ENCODE measurements around the gene AZU1.
"Not testable (repeated sequence)": the region's sequence is repeated elsewhere in the genome, so short reads cannot be mapped to it uniquely, and the experiment has no call there.

Gene AZU1

GRCh38 chr19:875265-875879 lies 47.7 kb downstream of the AZU1 start:
- no peaks in the 10 kb centered on the region for H3K27me3 ChIP-seq (ENCODE audit: low read depth, low read length)
- peaks cover 0 to 50% of the 10 kb centered on the region in 2 donors for H3K36me3 ChIP-seq (ENCODE audit: control insufficient read depth in 1 of 2, insufficient read depth in 2 of 2, low read length in 2 of 2)
- H3K9me3 ChIP-seq (ENCODE audit: control insufficient read depth in 1 of 2, low read length in 2 of 2), result no peaks in the 10 kb centered on the region
- H3K27ac ChIP-seq (ENCODE audit: low read length), result no peak overlapping the region
- H3K4me3 ChIP-seq (ENCODE audit: low read depth in 1 of 2, low read length in 2 of 2), result no peak overlapping the region
- peaks cover 0 to 18% of the 10 kb centered on the region in 2 donors for H3K4me1 ChIP-seq (ENCODE audit: control insufficient read depth in 1 of 2, insufficient read depth in 2 of 2, low read length in 2 of 2)

DNA sequence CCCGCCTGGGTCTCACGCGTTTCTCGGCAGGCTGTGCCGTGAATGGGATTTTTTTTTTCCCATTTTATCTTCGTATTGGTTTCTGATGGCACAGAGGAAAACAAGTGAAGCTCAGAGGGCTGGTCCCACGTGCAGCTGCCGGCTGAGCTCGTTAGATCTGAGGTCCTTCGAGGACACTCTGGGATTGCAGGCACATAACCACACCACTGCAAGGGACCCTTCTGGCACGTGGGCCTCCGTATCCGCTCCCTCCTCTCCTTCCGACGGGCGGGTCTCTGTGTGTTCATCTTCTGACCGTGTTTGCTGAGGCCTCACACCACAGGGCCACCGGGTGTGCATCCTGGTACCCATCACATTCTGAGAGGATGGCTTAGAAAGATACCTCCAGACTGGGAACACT lies 48.5 kb downstream of the AZU1 start:
- peaks cover 0 to 11% of the 10 kb centered on the region in 2 donors for H3K4me1 ChIP-seq (ENCODE audit: control insufficient read depth in 1 of 2, insufficient read depth in 2 of 2, low read length in 2 of 2)
- H3K27me3 ChIP-seq (ENCODE audit: low read depth, low read length), result no peaks in the 10 kb centered on the region
- H3K27ac ChIP-seq (ENCODE audit: low read length), result no peak overlapping the region
- H3K4me3 ChIP-seq (ENCODE audit: low read depth in 1 of 2, low read length in 2 of 2), result no peak overlapping the region
- no peaks in the 10 kb centered on the region for H3K9me3 ChIP-seq (ENCODE audit: control insufficient read depth in 1 of 2, low read length in 2 of 2)
- H3K36me3 ChIP-seq (ENCODE audit: control insufficient read depth in 1 of 2, insufficient read depth in 2 of 2, low read length in 2 of 2), result peaks cover 3 to 55% of the 10 kb centered on the region in 2 donors

DNA sequence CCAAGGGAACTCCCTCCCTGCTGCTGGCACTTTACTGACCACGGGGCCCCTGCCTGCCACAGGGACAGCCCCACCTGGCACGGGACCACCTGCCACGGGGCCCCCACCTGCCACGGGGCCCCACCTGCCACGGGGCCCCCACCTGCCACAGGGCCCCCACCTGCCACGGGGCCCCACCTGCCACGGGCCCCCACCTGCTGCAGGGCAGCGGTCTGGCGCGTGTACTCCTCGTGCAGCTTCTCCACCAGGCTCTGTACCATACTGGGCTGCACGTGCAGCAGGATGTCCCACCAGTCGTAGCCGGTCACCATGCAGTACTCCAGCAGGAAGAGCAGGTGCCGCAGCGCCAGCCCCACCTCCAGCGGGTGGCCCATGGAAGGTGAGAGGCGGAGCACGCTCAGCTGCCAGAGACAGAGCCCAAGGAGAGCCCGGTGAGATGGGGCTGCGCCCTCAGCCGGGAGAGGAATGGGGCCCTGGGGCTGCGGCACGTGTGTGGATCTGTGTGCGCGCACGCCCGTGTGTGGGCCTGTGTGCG lies 49.2 kb downstream of the AZU1 start:
- Histone ChIP-seq H3K27ac (ENCODE audit: low read length) (no peak overlapping the region), H3K4me3 (ENCODE audit: low read depth in 1 of 2, low read length in 2 of 2) (no peak overlapping the region), H3K36me3 (ENCODE audit: control insufficient read depth in 1 of 2, insufficient read depth in 2 of 2, low read length in 2 of 2) (peaks cover 10 to 63% of the 10 kb centered on the region in 2 donors), H3K27me3 (ENCODE audit: low read depth, low read length) (no peaks in the 10 kb centered on the region), H3K9me3 (ENCODE audit: control insufficient read depth in 1 of 2, low read length in 2 of 2) (no peaks in the 10 kb centered on the region), H3K4me1 (ENCODE audit: control insufficient read depth in 1 of 2, insufficient read depth in 2 of 2, low read length in 2 of 2) (peaks cover 0 to 8% of the 10 kb centered on the region in 2 donors)

GRCh38 chr19:877992-878660 lies 50.5 kb downstream of the AZU1 start:
- not testable (repeated sequence) for H3K4me1 ChIP-seq (ENCODE audit: control insufficient read depth in 1 of 2, insufficient read depth in 2 of 2, low read length in 2 of 2); H3K4me3 ChIP-seq (ENCODE audit: low read depth in 1 of 2, low read length in 2 of 2); H3K9me3 ChIP-seq (ENCODE audit: control insufficient read depth in 1 of 2, low read length in 2 of 2); H3K27me3 ChIP-seq (ENCODE audit: low read depth, low read length); H3K27ac ChIP-seq (ENCODE audit: low read length)
- peaks cover 11 to 76% of the 10 kb centered on the region in 2 donors for H3K36me3 ChIP-seq (ENCODE audit: control insufficient read depth in 1 of 2, insufficient read depth in 2 of 2, low read length in 2 of 2)

DNA sequence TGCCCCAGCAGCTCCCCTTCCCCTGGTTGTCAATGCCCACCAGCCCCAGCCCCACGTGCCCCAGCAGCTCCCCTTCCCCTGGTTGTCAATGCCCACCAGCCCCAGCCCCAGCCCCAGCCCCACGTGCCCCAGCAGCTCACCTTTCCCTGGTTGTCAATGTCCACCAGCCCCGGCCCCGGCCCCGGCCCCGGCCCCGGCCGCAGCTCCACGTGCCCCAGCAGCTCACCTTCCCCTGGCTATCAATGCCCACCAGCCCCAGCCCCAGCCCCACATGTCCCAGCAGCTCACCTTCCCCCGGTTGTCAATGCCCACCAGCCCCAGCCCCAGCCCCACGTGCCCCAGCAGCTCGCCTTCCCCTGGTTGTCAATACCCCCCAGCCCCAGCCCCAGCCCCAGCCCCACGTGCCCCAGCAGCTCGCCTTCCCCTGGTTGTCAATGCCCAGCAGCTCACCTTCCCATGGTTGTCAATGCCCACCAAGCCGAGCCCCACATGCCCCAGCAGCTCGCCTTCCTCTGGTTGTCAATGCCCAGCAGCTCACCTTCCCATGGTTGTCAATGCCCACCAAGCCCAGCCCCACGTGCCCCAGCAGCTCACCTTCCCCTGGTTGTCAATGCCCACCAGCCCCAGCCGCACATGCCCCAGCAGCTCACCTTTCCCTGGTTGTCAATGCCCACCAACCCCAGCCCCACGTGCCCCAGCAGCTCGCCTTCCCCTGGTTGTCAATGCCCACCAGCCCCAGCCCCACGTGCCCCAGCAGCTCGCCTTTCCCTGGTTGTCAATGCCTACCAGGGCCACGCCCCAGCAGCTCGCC lies 51.3 kb downstream of the AZU1 start:
- peaks cover 16 to 84% of the 10 kb centered on the region in 2 donors for H3K36me3 ChIP-seq (ENCODE audit: control insufficient read depth in 1 of 2, insufficient read depth in 2 of 2, low read length in 2 of 2)
- not testable (repeated sequence) for H3K27ac ChIP-seq (ENCODE audit: low read length); H3K4me1 ChIP-seq (ENCODE audit: control insufficient read depth in 1 of 2, insufficient read depth in 2 of 2, low read length in 2 of 2); H3K9me3 ChIP-seq (ENCODE audit: control insufficient read depth in 1 of 2, low read length in 2 of 2); H3K27me3 ChIP-seq (ENCODE audit: low read depth, low read length); H3K4me3 ChIP-seq (ENCODE audit: low read depth in 1 of 2, low read length in 2 of 2)

GRCh38 chr19:879711-880438 lies 52.2 kb downstream of the AZU1 start:
- peaks cover 16 to 87% of the 10 kb centered on the region in 2 donors for H3K36me3 ChIP-seq (ENCODE audit: control insufficient read depth in 1 of 2, insufficient read depth in 2 of 2, low read length in 2 of 2)

More at GRCh38 chr19:879711-880438, 52.2 kb downstream of the AZU1 start:
- Histone ChIP-seq H3K4me3 (ENCODE audit: low read depth in 1 of 2, low read length in 2 of 2) (no peak overlapping the region), H3K27ac (ENCODE audit: low read length) (no peak overlapping the region), H3K4me1 (ENCODE audit: control insufficient read depth in 1 of 2, insufficient read depth in 2 of 2, low read length in 2 of 2) (no peaks in the 10 kb centered on the region), H3K9me3 (ENCODE audit: control insufficient read depth in 1 of 2, low read length in 2 of 2) (no peaks in the 10 kb centered on the region), H3K27me3 (ENCODE audit: low read depth, low read length) (no peaks in the 10 kb centered on the region)
